Progenitor cell of endocrine pancreas (in vitro differentiated cells): Measurements from ENCODE around the gene ISYNA1. TPM values are rescaled to one million over a fixed set of nuclear protein-coding genes. Genes with fewer than 3 reads are reported as not detected.

Experiments
- DNase-seq: peaks from one replicate; pipeline ENCODE4 v3.0.0; 2021; ENCODE audit warnings: low spot score; ENCODE audit not compliant: unreplicated experiment
- H3K27ac Mint-ChIP-seq: 2 replicates; pipeline ENCODE4 v1.8.0; 2021; ENCODE audit warnings: mild to moderate bottlenecking, moderate library complexity, mixed read lengths
- H3K27me3 Mint-ChIP-seq: 2 replicates; pipeline ENCODE4 v1.8.0; 2021; ENCODE audit warnings: mixed read lengths
- H3K36me3 Mint-ChIP-seq: 2 replicates; pipeline ENCODE4 v1.8.0; 2022; ENCODE audit warnings: mixed read lengths; ENCODE audit not compliant: insufficient read depth
- H3K4me1 Mint-ChIP-seq: 2 replicates; pipeline ENCODE4 v1.8.0; 2021; ENCODE audit warnings: low read depth, mixed read lengths
- H3K4me3 Mint-ChIP-seq: 2 replicates; pipeline ENCODE4 v1.8.0; 2021; ENCODE audit warnings: low read depth, mild to moderate bottlenecking, moderate library complexity, mixed read lengths
- H3K9me3 Mint-ChIP-seq: 2 replicates; pipeline ENCODE4 v1.8.0; 2021; ENCODE audit warnings: low read depth, mixed read lengths
- CTCF ChIP-seq: fragments of 200-600 bp; sonication (generic); IDR thresholded peaks from one replicate; pipeline ENCODE4 v1.5.0; 2021; ENCODE audit warnings: antibody characterized with exemption, mild to moderate bottlenecking; ENCODE audit not compliant: unreplicated experiment
- total RNA-seq: library from RNA; stranded (reverse); gene quantifications from 2 replicates; pipeline ENCODE4 v1.2.1, GENCODE V29; 2021

The ISYNA1 gene
- total RNA-seq, 1 donor from 2014 or later: 234 TPM

DNA sequence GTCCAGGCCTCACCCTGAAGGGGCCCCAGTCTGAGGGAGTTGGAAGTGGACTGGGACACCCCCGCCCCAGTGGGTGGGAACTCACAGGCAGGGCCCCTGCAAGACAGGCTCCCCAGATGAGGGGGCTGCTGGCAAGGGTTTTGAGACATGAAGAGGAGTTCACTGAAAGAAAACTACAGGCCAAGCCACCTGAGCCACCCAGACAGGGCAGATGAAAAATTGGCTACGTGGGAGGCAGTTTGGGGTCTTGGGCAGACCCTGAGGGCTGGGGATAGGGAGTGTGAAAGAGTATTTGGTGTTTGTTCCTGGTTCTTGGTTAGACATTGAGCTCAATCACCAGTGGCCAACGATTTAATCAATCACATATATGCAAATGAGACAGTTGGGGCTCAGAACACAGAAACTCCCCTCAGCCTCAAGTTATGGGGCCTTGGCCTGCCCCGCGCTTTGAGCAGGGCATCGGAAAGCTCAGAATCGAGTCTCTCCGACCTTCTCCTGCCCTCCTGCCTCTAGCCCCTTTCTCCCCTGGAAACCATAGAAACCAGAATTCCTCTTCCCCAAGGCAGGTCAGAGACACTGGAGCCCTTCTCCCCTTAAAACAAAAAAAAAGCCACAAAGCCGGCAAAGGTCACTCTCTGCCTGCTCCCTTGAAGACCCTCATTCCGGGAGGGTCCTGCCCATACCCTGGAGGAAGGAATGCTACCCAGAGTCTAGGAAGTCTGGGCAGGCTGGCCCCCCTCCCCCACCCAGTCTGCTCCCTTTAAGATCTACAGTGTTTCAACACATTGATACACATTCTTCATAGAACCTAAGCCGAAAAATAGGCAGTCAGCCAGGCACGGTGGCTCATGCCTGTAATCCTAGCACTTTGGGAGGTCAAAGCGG, 1.3 kb upstream of the ISYNA1 start:
- Mint-ChIP-seq H3K4me1 (peaks cover 22% of the 10 kb centered on the region), H3K9me3 (no peaks in the 10 kb centered on the region), H3K27ac (peak overlapping the region; percentile 95), H3K36me3 (peaks cover 5% of the 10 kb centered on the region), H3K27me3 (no peaks in the 10 kb centered on the region), H3K4me3 (peak overlapping the region; percentile 54)
- peak; percentile 24 for TF ChIP-seq CTCF
- no peak for DNase-seq

GRCh38 chr19:18438331-18439024, 545 bp upstream of the ISYNA1 start:
- peak overlapping the region; percentile 58 for H3K4me3 Mint-ChIP-seq
- H3K27me3 Mint-ChIP-seq: no peaks in the 10 kb centered on the region
- H3K27ac Mint-ChIP-seq: peak overlapping the region; percentile 95
- no peaks in the 10 kb centered on the region for H3K9me3 Mint-ChIP-seq
- peaks cover 22% of the 10 kb centered on the region for H3K4me1 Mint-ChIP-seq
- peaks cover 5% of the 10 kb centered on the region for H3K36me3 Mint-ChIP-seq
- DNase-seq: no peak
- no peak for TF ChIP-seq CTCF

GRCh38 chr19:18436671-18437490, 1.1 kb downstream of the ISYNA1 start:
- peak overlapping the region; percentile 94 for H3K27ac Mint-ChIP-seq
- peaks cover 23% of the 10 kb centered on the region for H3K4me1 Mint-ChIP-seq
- peak overlapping the region; percentile 70 for H3K4me3 Mint-ChIP-seq
- H3K9me3 Mint-ChIP-seq: no peaks in the 10 kb centered on the region
- H3K36me3 Mint-ChIP-seq: peaks cover 2% of the 10 kb centered on the region
- TF ChIP-seq CTCF: peak; percentile 44
- peak; percentile 74 for DNase-seq
- no peaks in the 10 kb centered on the region for H3K27me3 Mint-ChIP-seq

DNA sequence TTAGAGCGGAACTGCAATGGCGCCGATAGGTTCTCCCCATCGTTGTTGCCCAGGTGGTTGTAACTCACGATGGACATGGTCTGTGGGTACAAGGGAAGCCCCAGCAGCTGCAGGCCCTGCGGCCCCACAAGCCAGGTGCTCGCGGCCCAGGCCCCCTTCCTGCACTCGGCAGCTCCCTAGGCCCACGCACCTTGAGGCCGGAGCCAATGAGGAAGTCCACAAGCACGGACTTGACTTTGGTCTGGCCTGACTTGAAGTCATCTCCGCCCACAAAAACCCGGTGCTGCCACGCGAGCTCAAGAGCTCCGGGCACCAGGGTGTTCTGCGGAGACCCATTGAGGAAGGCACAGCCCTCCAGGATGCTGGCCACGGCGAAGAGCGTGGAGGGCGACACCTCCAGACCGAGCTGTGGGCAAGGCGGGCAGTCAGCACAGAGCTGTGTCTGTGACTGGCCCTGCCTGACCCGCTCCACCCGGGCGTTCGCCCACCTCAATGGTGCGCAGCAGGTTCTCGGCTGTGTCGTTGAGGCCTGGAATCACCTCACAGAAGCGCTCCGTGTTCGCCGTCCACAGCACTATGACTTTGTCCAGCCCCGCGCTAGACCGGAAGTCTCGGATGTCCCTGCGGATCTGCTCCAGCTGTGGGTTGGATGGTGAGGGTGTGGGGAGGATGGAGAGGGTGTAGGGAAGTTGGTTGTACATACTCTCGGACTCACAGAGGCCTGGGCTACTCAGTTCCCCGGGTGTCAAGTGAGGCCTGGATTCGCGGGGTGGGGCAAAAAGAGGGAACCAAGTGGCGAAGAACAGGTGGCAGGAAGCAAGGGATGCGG, 1.9 kb downstream of the ISYNA1 start:
- peak overlapping the region; percentile 64 for H3K4me3 Mint-ChIP-seq
- H3K36me3 Mint-ChIP-seq: peaks cover 2% of the 10 kb centered on the region
- no peak for TF ChIP-seq CTCF
- H3K9me3 Mint-ChIP-seq: no peaks in the 10 kb centered on the region
- peak overlapping the region; percentile 94 for H3K27ac Mint-ChIP-seq
- H3K27me3 Mint-ChIP-seq: no peaks in the 10 kb centered on the region
- H3K4me1 Mint-ChIP-seq: peaks cover 23% of the 10 kb centered on the region
- DNase-seq: no peak
